ENCODE data around the gene MICAL2.

The MICAL2 gene

GRCh38 chr11:12214751-12215150 is 104.4 kb downstream of the MICAL2 start:
- H3K9ac ChIP-seq (ENCODE audit: low read length in 2 of 2): no peak overlapping the region
- H3K4me3 ChIP-seq (ENCODE audit: low read length in 2 of 2): no peak overlapping the region
- peaks cover 33 to 47% of the 10 kb centered on the region in 2 donors for H3K36me3 ChIP-seq (ENCODE audit: control insufficient read depth in 2 of 2, insufficient read depth in 2 of 2, low read length in 2 of 2)
- no peaks in the 10 kb centered on the region for H3K9me3 ChIP-seq (ENCODE audit: control insufficient read depth in 2 of 2, low read length in 2 of 2)
- peak overlapping the region; percentile 75 for H3K27ac ChIP-seq (ENCODE audit: low read length)
- no peaks in the 10 kb centered on the region for H3K27me3 ChIP-seq (ENCODE audit: control insufficient read depth in 1 of 2, insufficient read depth in 2 of 2, low read length in 2 of 2)
- peaks cover 71% of the 10 kb centered on the region for H3K4me1 ChIP-seq (ENCODE audit: control insufficient read depth, insufficient read depth, low read length)

GRCh38 chr11:12215181-12215593 is 104.8 kb downstream of the MICAL2 start:
- peak overlapping the region; percentile 75 for H3K27ac ChIP-seq (ENCODE audit: low read length)
- H3K36me3 ChIP-seq (ENCODE audit: control insufficient read depth in 2 of 2, insufficient read depth in 2 of 2, low read length in 2 of 2): peaks cover 33 to 45% of the 10 kb centered on the region in 2 donors
- H3K9ac ChIP-seq (ENCODE audit: low read length in 2 of 2): no peak overlapping the region
- peaks cover 74% of the 10 kb centered on the region for H3K4me1 ChIP-seq (ENCODE audit: control insufficient read depth, insufficient read depth, low read length)
- no peaks in the 10 kb centered on the region for H3K27me3 ChIP-seq (ENCODE audit: control insufficient read depth in 1 of 2, insufficient read depth in 2 of 2, low read length in 2 of 2)
- H3K9me3 ChIP-seq (ENCODE audit: control insufficient read depth in 2 of 2, low read length in 2 of 2): no peaks in the 10 kb centered on the region
- no peak overlapping the region for H3K4me3 ChIP-seq (ENCODE audit: low read length in 2 of 2)

GRCh38 chr11:12216041-12216451 is 105.7 kb downstream of the MICAL2 start:
- Histone ChIP-seq H3K9ac (ENCODE audit: low read length in 2 of 2) (no peak overlapping the region), H3K4me3 (ENCODE audit: low read length in 2 of 2) (no peak overlapping the region), H3K9me3 (ENCODE audit: control insufficient read depth in 2 of 2, low read length in 2 of 2) (no peaks in the 10 kb centered on the region), H3K4me1 (ENCODE audit: control insufficient read depth, insufficient read depth, low read length) (peaks cover 74% of the 10 kb centered on the region), H3K36me3 (ENCODE audit: control insufficient read depth in 2 of 2, insufficient read depth in 2 of 2, low read length in 2 of 2) (peaks cover 33 to 46% of the 10 kb centered on the region in 2 donors), H3K27ac (ENCODE audit: low read length) (peak overlapping the region; percentile 75), H3K27me3 (ENCODE audit: control insufficient read depth in 1 of 2, insufficient read depth in 2 of 2, low read length in 2 of 2) (no peaks in the 10 kb centered on the region)

GRCh38 chr11:12216671-12217374 is 106.4 kb downstream of the MICAL2 start:
- H3K4me3 ChIP-seq (ENCODE audit: low read length in 2 of 2): no peak overlapping the region
- peaks cover 33 to 50% of the 10 kb centered on the region in 2 donors for H3K36me3 ChIP-seq (ENCODE audit: control insufficient read depth in 2 of 2, insufficient read depth in 2 of 2, low read length in 2 of 2)

GRCh38 chr11:12217879-12218278 is 107.5 kb downstream of the MICAL2 start:
- H3K4me1 ChIP-seq (ENCODE audit: control insufficient read depth, insufficient read depth, low read length): peaks cover 78% of the 10 kb centered on the region
- no peak overlapping the region for H3K4me3 ChIP-seq (ENCODE audit: low read length in 2 of 2)
- H3K9me3 ChIP-seq (ENCODE audit: control insufficient read depth in 2 of 2, low read length in 2 of 2): no peaks in the 10 kb centered on the region
- H3K27me3 ChIP-seq (ENCODE audit: control insufficient read depth in 1 of 2, insufficient read depth in 2 of 2, low read length in 2 of 2): no peaks in the 10 kb centered on the region
- H3K9ac ChIP-seq (ENCODE audit: low read length in 2 of 2): no peak overlapping the region
- peaks cover 33 to 55% of the 10 kb centered on the region in 2 donors for H3K36me3 ChIP-seq (ENCODE audit: control insufficient read depth in 2 of 2, insufficient read depth in 2 of 2, low read length in 2 of 2)
- peak overlapping the region; percentile 75 for H3K27ac ChIP-seq (ENCODE audit: low read length)

More at GRCh38 chr11:12216671-12217374, 106.4 kb downstream of the MICAL2 start:
- peak overlapping the region; percentile 75 for H3K27ac ChIP-seq (ENCODE audit: low read length)
- no peak overlapping the region for H3K9ac ChIP-seq (ENCODE audit: low read length in 2 of 2)
- H3K27me3 ChIP-seq (ENCODE audit: control insufficient read depth in 1 of 2, insufficient read depth in 2 of 2, low read length in 2 of 2): no peaks in the 10 kb centered on the region
- peaks cover 81% of the 10 kb centered on the region for H3K4me1 ChIP-seq (ENCODE audit: control insufficient read depth, insufficient read depth, low read length)
- H3K9me3 ChIP-seq (ENCODE audit: control insufficient read depth in 2 of 2, low read length in 2 of 2): no peaks in the 10 kb centered on the region

- H3K9ac ChIP-seq (ENCODE audit: low read length in 2 of 2): no peak overlapping the region
- H3K9me3 ChIP-seq (ENCODE audit: control insufficient read depth in 2 of 2, low read length in 2 of 2): no peaks in the 10 kb centered on the region
- peak overlapping the region; percentile 75 for H3K27ac ChIP-seq (ENCODE audit: low read length)
- no peak overlapping the region for H3K4me3 ChIP-seq (ENCODE audit: low read length in 2 of 2)
- H3K27me3 ChIP-seq (ENCODE audit: control insufficient read depth in 1 of 2, insufficient read depth in 2 of 2, low read length in 2 of 2): no peaks in the 10 kb centered on the region
- peaks cover 34 to 55% of the 10 kb centered on the region in 2 donors for H3K36me3 ChIP-seq (ENCODE audit: control insufficient read depth in 2 of 2, insufficient read depth in 2 of 2, low read length in 2 of 2)
- peaks cover 78% of the 10 kb centered on the region for H3K4me1 ChIP-seq (ENCODE audit: control insufficient read depth, insufficient read depth, low read length)
Measured at GRCh38 chr11:12218909-12219308, 108.5 kb downstream of the MICAL2 start.

GRCh38 chr11:12219757-12220156 is 109.4 kb downstream of the MICAL2 start:
- Histone ChIP-seq H3K4me1 (ENCODE audit: control insufficient read depth, insufficient read depth, low read length) (peaks cover 83% of the 10 kb centered on the region), H3K4me3 (ENCODE audit: low read length in 2 of 2) (peak overlapping the region in 1 of 2 donors; percentile 49), H3K27ac (ENCODE audit: low read length) (peak overlapping the region; percentile 75), H3K9me3 (ENCODE audit: control insufficient read depth in 2 of 2, low read length in 2 of 2) (no peaks in the 10 kb centered on the region), H3K27me3 (ENCODE audit: control insufficient read depth in 1 of 2, insufficient read depth in 2 of 2, low read length in 2 of 2) (no peaks in the 10 kb centered on the region), H3K9ac (ENCODE audit: low read length in 2 of 2) (no peak overlapping the region), H3K36me3 (ENCODE audit: control insufficient read depth in 2 of 2, insufficient read depth in 2 of 2, low read length in 2 of 2) (peaks cover 40 to 54% of the 10 kb centered on the region in 2 donors)

GRCh38 chr11:12220305-12220704 is 109.9 kb downstream of the MICAL2 start:
- Histone ChIP-seq H3K9ac (ENCODE audit: low read length in 2 of 2) (peak overlapping the region; percentile 20 to 29), H3K36me3 (ENCODE audit: control insufficient read depth in 2 of 2, insufficient read depth in 2 of 2, low read length in 2 of 2) (peaks cover 38 to 53% of the 10 kb centered on the region in 2 donors), H3K4me3 (ENCODE audit: low read length in 2 of 2) (peak overlapping the region in 1 of 2 donors; percentile 49), H3K9me3 (ENCODE audit: control insufficient read depth in 2 of 2, low read length in 2 of 2) (no peaks in the 10 kb centered on the region), H3K27ac (ENCODE audit: low read length) (peak overlapping the region; percentile 75), H3K4me1 (ENCODE audit: control insufficient read depth, insufficient read depth, low read length) (peaks cover 80% of the 10 kb centered on the region), H3K27me3 (ENCODE audit: control insufficient read depth in 1 of 2, insufficient read depth in 2 of 2, low read length in 2 of 2) (no peaks in the 10 kb centered on the region)

GRCh38 chr11:12221051-12221535 is 110.7 kb downstream of the MICAL2 start:
- peaks cover 40 to 55% of the 10 kb centered on the region in 2 donors for H3K36me3 ChIP-seq (ENCODE audit: control insufficient read depth in 2 of 2, insufficient read depth in 2 of 2, low read length in 2 of 2)
- peak overlapping the region in 1 of 2 donors; percentile 22 for H3K4me3 ChIP-seq (ENCODE audit: low read length in 2 of 2)
- H3K9ac ChIP-seq (ENCODE audit: low read length in 2 of 2): peak overlapping the region; percentile 20 to 29
- H3K9me3 ChIP-seq (ENCODE audit: control insufficient read depth in 2 of 2, low read length in 2 of 2): no peaks in the 10 kb centered on the region
- no peaks in the 10 kb centered on the region for H3K27me3 ChIP-seq (ENCODE audit: control insufficient read depth in 1 of 2, insufficient read depth in 2 of 2, low read length in 2 of 2)
- peak overlapping the region; percentile 75 for H3K27ac ChIP-seq (ENCODE audit: low read length)
- peaks cover 72% of the 10 kb centered on the region for H3K4me1 ChIP-seq (ENCODE audit: control insufficient read depth, insufficient read depth, low read length)

GRCh38 chr11:12222055-12222792 is 111.8 kb downstream of the MICAL2 start:
- H3K27me3 ChIP-seq (ENCODE audit: control insufficient read depth in 1 of 2, insufficient read depth in 2 of 2, low read length in 2 of 2): no peaks in the 10 kb centered on the region
- peaks cover 39 to 54% of the 10 kb centered on the region in 2 donors for H3K36me3 ChIP-seq (ENCODE audit: control insufficient read depth in 2 of 2, insufficient read depth in 2 of 2, low read length in 2 of 2)
- no peak overlapping the region for H3K4me3 ChIP-seq (ENCODE audit: low read length in 2 of 2)
- H3K9ac ChIP-seq (ENCODE audit: low read length in 2 of 2): no peak overlapping the region
- H3K27ac ChIP-seq (ENCODE audit: low read length): peak overlapping the region; percentile 75
- peaks cover 61% of the 10 kb centered on the region for H3K4me1 ChIP-seq (ENCODE audit: control insufficient read depth, insufficient read depth, low read length)
- H3K9me3 ChIP-seq (ENCODE audit: control insufficient read depth in 2 of 2, low read length in 2 of 2): no peaks in the 10 kb centered on the region

All from stomach smooth muscle (tissue), 2 donors.